Frontal cortex (tissue), 4 donors: ENCODE data around the gene PRR23C. TPM values are rescaled to one million over a fixed set of nuclear protein-coding genes. Genes with fewer than 3 reads are reported as not detected.
"Not testable (repeated sequence)": the region's sequence is repeated elsewhere in the genome, so short reads cannot be mapped to it uniquely, and the experiment has no call there.

ENCODE experiments used
- DNase-seq, 2 donors: peaks; one replicate each; pipeline ENCODE4 v3.0.0; 2012; ENCODE audit warnings: low spot score in 2 of 2
- FAIRE-seq: peaks from 2 replicates; lab custom pipeline; 2012; peaks lifted over from hg19 to GRCh38; lab: Jason Lieb, UNC
- total RNA-seq: library from RNA; depleted of rRNA; stranded (reverse); fragments of >200 nt; gene quantifications from one replicate; pipeline ENCODE4 v1.2.3, GENCODE V29; 2014
- donor health status: control.
- donor health status: control.
- donor health status: control.

PRR23C gene
- total RNA-seq: not detected

- no peak for FAIRE-seq
These were observed at the start of gene PRR23C for GRCh38 chr3:139044366-139045210. TSS of gene PRR23C (minus strand) at chr3:139044892. CDS start at chr3:139044620, 272 bp downstream.

DNA sequence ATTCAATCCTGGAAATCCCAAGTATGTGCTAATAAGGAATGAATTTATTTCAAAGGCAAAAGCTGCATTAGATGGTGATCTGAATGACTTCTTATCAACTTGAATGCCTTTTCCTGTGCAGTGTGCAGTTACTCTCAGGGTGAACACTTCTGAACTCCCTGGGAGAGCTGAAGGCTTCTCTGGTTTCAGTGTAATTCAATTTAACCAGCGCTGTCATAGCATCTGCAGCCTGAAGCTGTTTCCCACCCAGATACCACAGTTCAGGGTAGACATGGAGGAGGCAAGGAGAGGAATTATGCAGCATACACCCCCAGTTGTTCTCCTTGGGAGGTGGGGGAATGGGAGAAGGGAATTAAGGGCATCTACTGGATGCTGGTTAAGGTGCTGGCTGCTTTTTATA, 49.1 kb upstream of the PRR23C start:
- DNase-seq (no peak), FAIRE-seq (no peak)

More at GRCh38 chr3:139044366-139045210, at the start of gene PRR23C:
- no peak for DNase-seq

DNA sequence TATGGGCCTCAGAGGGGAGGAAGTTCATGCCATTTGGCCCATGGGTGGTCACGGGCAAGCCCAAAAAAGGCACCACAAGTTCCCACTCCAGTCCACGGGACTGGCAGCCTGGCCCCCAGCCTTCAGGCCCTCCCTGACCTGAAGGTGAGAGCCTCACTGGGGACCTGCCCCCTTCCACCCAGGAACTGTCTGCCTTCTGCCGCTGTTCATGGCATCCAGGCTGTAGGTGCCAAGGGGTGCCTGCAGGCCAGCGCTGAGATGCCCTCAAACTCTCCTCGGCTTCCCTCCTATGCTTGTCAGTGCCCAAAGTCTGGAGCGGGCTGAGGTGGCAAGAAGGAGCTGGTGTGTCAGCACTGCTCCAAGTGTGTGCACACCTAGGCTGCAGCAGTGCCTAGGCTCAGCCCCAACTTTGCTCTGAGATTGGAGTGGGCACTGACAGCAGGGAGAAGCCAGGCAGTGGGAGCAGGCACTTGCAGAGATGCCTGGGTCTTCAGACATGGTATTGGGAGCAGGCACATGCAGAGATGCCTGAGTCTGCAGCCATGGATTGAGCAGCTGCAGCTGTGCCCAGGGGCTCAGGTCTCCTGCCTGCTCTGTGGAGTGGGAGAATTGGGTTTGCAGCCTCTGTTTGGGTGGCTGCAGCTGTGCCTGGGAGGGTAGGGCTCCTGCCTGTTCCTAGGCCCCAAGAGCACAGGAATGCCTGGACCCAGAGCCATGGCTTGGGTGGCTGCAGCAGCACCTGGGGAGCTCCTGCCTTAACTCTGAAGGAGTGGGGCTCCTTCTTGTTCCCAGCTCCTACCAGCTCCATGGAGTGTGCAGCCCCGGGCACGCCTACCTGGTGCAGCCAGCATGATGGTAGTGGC, 44.0 kb upstream of the PRR23C start:
- FAIRE-seq (no peak), DNase-seq (no peak)

DNA sequence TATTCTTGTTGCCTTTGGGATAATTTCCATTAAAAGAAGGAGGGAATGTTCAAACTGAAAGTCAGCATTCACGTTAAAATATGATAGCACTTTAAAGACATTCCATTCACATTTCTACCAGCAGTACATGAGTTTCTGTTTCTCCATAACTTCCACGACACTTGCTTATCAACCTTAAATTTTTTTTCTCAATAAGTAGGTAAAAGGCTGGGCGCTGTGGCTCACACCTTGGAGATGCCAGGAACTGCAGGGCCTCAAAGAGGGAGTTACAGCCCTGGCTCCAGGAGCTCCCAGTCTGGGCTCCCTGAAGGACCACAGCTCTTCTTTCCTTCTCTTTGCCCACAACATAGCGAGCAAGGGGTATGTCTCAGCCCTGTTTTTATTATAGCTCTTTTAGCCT, 42.9 kb upstream of the PRR23C start:
- no peak for FAIRE-seq

DNA sequence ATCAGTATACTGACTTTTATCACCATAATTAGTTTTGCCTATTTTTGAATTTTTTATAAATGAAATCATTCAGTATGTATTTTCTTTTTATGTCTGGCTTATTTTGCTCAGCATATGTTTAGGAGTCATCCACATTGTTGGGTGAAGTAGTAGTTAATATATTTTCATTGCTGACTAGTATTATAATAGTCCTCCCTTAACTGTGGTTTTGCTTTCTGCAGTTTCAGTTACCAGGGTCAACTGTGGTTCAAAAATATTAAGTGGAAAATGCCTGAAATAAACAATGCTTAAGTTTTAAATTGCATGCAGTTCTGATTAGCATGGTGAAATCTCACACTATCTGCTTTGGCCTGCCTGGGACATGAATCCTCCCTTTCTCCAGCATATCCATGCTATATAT, 39.5 kb upstream of the PRR23C start:
- FAIRE-seq (no peak), DNase-seq (no peak)

More for the DNA sequence above, 42.9 kb upstream of the PRR23C start:
- DNase-seq: no peak

GRCh38 chr3:139074565-139075115, 29.9 kb upstream of the PRR23C start:
- no peak for DNase-seq
- FAIRE-seq: no peak

DNA sequence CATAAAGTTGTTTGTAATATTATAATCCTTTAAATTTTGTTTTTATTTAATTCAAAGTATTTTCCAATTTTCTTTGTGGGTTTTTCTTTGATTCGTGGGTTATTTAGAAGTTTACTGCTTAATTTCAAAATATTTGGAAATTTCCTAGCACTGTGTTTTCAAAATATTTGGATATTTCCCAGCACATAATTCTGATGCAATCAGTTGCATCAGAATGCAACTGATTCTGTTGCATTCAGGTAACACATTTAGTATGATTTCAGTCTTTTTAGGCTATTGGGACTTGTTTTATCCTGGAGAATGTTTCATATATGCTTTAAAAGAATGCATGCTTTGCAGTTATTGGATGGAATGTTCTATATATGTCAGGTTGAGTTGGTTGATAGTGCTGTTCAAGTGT, 18.2 kb upstream of the PRR23C start:
- FAIRE-seq (no peak), DNase-seq (no peak)

DNA sequence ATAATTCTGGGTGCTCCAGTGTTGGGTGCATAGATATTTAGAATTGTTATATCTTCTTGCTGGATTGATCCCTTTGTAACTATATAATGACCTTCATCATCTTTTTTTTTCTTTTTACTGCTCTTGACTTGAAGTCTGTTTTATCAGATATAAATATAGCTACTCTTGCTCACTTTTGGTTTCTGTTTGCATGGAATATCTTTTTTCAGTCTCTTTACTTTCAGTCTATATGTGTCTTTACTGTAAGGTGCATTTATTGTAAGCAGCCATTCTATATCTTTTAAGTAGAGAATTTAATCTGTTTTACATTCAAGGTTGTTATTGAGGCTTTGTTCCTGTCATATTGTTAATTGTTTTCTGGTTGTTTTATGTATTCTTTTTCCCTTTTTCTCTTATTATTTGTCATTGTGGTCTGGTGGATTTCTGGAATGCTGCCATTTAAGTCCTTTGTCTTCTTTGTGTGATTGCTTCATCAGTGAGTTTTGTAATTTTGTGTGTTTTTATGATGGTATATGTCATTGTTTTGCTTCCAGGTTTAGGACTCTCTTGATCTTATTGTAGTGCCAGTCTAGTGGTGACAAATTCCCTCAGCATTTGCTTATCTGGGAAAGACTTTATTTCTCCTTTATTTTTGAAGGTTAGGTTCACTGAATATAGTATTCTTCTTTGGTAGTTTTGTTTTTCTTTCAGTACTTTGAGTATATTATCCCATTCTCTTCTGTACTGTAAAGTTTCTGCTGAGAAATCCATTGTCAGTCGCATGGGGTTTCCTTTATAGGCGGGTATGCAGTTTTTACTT, 8.3 kb upstream of the PRR23C start:
- FAIRE-seq (no peak), DNase-seq (no peak)

GRCh38 chr3:139043554-139044365, 932 bp downstream of the PRR23C start:
- DNase-seq (no peak), FAIRE-seq (no peak)

DNA sequence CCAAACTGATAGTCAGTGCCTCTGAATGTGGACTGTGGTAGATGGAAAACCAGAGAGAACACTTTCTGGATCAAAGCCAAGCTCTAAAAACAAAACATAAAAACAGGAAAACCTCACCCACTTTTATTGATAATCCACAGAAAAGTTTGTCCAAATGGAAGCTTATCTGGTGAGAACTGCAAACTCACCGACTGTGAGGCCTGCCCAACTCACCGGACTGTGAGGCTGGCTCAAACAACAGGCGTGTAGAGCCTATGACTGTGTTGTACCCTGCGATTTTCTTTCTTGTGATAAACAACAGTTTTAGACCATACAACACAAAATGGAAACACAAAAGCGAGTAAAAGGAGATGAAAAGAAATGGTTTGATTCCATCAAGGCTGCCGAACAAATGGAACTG, 7.2 kb downstream of the PRR23C start:
- DNase-seq (no peak), FAIRE-seq (no peak)

DNA sequence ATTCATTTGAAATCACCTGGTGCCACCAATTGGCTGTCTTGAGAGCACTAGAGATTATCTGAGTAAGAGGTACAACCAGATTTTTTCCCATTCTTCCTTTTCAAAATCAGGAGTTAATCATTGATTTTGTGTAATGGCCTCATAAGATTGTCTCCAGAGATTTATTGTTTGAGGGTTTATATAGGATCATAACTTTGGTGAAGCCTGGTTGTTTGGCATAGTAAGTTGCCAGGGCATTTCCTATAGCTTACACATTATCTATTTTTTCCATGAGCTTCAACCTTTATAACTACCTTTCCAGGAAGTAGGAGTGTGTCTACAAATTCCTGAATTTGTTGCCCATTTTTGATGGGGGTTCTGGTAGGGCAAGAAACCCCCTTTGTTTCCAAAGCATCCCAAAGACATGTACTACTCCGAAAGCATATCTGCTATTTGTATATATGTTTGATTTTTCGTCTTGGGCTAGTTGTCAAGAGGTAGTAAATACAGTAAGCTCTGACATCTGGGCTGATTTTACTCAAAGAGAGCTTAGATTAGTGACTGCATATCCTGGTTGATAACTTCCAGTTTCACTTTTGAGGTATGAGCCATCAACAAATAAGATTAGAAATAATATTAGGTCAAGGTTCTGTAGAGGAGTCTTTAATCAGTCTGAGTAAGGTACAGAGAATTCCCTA, 12.2 kb downstream of the PRR23C start:
- FAIRE-seq: no peak
- DNase-seq: no peak

GRCh38 chr3:139030576-139030975, 14.1 kb downstream of the PRR23C start:
- FAIRE-seq, DNase-seq: not testable (repeated sequence)

- FAIRE-seq: no peak
These were observed 19.7 kb downstream of the PRR23C start for GRCh38 chr3:139024968-139025367.

GRCh38 chr3:139020868-139021234, 23.8 kb downstream of the PRR23C start, which contains the start of gene PRR23B:
TSS of gene PRR23B (minus strand) at chr3:139020926. CDS start at chr3:139020661, 265 bp downstream.
- no peak for FAIRE-seq
- DNase-seq: no peak

More at GRCh38 chr3:139024968-139025367, 19.7 kb downstream of the PRR23C start:
- no peak for DNase-seq

DNA sequence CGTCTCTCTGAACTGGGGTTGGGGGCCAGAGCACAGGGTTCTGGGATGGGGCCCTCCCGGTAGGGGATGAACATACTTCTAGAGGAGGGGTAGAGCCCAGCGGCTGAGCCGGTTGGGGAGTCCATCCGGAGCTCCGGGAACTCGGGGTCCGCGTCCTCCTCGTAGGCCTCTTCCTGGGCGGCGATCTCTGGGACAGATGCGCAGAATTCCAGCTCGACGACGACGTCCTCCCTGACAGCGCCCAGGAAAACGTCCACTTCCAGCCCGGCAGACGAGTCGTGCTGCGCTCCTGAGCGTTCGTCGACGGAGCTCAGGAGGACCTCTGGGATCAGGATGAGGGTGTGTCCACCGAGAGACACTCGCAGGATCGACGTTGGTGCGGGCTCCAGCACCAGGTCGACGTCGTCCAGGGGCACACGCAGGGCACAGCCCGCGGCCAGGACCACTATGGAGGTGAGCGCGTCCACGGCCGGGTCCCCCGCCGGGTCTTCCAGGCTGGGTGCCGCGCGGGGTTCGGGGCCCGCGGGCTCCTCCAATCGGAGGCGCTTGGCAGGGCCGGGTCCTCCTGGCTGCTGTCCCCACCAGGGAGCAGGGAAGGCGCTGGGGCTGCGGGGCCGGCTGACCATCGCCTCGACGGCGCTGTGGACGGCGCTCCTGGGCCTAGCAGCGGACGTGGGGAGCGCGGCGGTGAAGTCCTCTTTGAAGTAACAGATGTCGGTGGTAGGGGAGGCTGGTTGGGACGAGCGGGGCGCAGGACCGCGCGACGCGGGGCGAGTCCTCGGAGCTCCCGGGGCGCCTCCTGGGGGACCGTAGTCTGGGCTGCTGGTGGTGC, 24.4 kb downstream of the PRR23C start:
- FAIRE-seq: no peak

DNA sequence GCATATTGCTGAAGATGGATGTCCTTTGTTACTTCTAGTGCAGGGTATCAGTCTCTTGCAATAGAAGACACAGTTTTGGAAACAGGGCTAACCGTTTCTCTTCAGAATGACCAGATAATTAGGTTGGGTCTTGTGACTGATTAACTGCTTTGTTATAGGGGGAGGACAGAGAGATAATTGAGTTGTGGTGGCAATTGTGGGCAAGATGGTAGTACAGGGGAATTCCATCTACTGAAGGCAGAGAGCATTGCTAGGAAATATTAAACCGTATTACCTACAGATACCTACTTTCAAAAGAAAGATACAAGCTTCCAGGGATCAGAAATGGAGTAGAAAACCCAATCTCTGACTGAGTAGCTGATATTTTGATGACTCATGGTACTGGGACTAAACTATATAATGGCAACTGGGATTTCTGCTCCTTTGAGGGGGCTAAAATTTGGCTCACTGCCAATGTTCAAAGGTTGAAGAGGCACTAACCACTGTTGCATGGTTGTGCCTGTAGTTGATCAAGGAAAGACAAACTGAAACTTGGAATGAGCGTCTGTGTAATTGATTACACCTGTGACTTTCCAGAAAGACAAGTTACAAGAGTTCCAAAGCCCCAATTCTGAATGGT, 28.2 kb downstream of the PRR23C start:
- no peak for DNase-seq
- FAIRE-seq: no peak

More for the DNA sequence above, 24.4 kb downstream of the PRR23C start:
- no peak for DNase-seq
